Stimulated activated CD4-positive, alpha-beta T cell treated with anti-CD3 and anti-CD28 coated beads, Interleukin-1b, Interleukin-23, amount 100 ng/mL, for 24 hours (primary cell): Measurements from ENCODE around the gene GPR61.

ENCODE experiments used
- DNase-seq, 4 experiments: peaks; one replicate each; pipeline ENCODE4 v3.0.0-alpha.2; 2020; ENCODE audit warnings: low read depth in 4 of 4, low spot score in 1 of 4

Gene GPR61, protein sequence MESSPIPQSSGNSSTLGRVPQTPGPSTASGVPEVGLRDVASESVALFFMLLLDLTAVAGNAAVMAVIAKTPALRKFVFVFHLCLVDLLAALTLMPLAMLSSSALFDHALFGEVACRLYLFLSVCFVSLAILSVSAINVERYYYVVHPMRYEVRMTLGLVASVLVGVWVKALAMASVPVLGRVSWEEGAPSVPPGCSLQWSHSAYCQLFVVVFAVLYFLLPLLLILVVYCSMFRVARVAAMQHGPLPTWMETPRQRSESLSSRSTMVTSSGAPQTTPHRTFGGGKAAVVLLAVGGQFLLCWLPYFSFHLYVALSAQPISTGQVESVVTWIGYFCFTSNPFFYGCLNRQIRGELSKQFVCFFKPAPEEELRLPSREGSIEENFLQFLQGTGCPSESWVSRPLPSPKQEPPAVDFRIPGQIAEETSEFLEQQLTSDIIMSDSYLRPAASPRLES

DNA sequence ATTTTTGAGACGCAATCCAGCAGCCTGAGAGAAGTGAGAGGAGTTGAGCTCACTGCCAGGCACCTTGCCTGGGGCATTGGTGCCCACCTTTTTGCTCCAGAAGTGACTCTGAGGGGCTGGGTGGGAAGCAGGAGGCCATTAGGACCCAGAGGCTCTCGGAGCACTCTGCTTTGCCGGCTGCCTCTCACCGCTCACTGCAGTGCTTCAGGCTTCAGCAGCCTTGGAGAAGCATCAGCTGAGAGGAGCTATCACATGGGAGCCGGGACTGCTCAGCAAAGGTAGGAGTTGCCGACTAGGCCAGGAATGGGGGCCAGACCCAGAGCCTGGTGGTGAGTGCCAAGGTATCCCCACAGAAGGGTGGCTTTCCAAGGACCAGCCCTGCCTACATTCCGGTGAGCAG, at the start of gene GPR61:
Gene GPR61 (plus strand): TSS at position 197 of the 400 bp plus-strand sequence. CDS start 3,151 bp downstream, outside the sequence.
- DNase-seq, result no peak

GRCh38 chr1:109490029-109490933, 49.4 kb upstream of the GPR61 start:
- peak in 2 of 4 experiments; percentile 43 to 59 for DNase-seq

DNA sequence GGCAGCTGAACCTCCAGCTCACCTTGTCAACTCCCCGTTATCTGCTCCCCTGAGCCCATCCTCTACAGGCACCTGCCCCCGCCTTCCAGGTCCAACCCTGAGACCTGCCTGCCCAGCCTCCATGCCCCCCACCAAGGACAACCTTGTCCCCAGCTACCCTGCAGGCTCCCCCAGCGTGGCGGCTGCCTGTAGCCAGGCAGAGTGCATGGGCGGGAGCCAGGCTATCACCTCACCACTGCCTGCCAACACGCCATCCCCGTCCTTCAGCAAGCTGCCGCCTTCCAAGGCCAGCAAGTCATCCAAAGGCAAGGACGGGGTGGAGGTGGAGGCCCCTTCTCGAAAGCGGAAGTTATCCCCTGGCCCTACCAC, 48.8 kb upstream of the GPR61 start:
- no peak for DNase-seq

DNA sequence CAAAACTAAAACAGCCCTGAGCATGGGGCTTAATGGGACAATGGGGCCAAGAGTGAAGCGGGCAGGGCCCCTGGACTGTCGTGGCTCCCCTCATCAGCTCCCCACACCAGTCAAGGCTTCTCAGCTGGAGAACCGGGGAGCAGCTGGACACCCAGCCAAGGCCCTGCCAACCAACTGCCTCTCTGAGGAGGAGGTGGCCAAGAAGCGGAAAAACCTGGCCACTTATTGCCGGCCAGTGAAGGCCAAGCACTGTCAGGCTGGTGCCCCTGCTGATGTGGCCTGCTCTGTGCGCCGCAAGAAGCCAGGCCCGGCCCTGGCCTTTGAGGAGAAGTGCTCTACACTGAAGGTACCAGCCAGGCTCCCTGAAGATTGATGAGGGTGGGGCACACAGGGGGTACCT, 48.3 kb upstream of the GPR61 start:
- DNase-seq, result no peak

DNA sequence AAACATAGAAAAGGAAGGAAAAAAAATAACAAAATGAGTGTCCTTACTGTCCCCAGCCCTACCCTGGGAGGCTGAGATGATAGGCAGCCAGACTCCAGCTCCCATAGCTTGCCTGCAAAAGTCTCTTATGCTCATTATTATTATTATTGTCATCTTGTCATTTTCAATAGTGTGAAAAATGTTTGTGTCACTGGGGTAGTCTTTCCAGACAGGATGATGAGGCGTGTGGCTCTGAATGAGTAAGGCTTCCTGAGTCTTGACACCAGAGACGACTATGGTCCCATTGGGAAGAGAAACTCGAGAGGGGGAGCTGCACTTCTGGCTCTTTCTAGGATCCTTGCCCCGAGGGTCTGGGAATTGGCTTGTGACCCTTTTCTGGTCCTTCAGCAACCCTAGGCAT, 46.9 kb upstream of the GPR61 start:
- DNase-seq, result no peak

- DNase-seq, result no peak
Observed at GRCh38 chr1:109493227-109493626, 46.4 kb upstream of the GPR61 start.

DNA sequence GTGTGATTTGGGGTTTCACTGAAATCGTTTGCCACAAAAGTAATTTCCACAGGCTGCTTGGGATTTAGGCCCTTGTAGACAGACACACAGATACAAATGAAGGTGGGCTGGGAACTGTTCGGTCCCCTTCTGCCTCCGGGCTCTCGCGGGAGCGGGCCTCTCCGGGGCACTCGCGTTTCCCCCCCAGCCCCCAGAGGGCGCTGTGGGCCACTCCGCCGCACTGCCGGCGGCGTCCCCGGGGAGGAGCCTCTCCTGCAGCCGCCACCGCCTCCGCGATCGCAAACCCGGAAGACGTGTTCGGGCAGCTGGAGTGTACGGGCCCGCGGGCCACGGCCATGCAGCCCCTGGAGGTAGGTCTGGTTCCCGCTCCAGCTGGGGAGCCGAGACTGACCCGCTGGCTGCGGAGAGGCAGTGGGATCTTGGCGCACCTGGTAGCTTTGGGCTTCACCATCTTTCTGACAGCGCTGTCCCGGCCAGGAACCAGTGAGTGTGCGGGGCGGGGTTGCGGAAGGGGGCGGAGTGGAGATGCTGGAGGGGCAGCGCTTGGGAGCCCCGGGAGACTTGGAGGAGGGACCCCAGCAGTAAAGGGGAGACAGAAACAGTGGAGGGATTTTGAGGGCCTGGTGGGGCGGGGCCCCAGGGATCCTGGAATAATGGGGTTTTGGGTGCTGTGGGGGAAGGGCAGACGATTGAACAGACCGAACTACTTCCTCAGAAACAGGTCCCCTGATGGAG, 45.7 kb upstream of the GPR61 start, which contains the start of gene CYB561D1:
Gene CYB561D1 (plus strand): TSS at position 290 of the 735 bp plus-strand sequence. CDS start 46 bp downstream, at position 336.
- peak; percentile 78 to 85 (median 83) for DNase-seq

GRCh38 chr1:109495738-109496137, 43.9 kb upstream of the GPR61 start:
- no peak for DNase-seq

- no peak for DNase-seq
Observed at GRCh38 chr1:109497449-109498160, 42.1 kb upstream of the GPR61 start.

DNA sequence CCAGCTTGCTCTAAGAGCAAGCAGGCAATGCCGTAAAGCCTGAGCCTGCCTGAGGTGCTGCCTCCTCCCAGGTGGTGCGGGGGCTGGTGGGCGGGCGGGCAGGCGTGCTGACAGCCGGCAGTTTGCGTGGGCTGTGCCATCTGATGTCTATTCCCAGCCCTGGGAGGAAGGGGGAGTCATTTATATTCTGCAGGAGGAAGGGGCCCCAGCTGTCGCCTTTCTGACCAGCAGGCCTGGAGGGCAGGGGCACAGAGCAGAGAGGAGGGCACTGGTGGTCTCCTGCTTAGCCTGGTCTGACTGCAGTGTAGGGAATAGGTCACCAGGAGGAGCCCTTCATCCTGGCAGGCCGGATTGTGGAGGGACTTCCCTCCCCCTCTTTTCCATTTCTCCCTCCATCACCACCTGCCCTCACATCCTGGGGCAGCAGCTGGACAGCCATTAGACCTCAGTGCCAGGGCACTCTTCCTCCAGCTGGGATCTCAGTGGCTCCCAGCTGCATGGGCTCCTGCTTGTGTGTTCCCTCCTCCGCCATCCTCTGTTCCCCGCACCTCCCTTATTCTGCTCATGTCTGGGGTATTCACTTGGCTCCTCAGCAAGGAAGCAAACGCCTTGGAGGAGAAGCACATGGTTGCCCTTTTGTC, 41.4 kb upstream of the GPR61 start:
- DNase-seq, result no peak

GRCh38 chr1:109499081-109499480, 40.6 kb upstream of the GPR61 start:
- DNase-seq, result no peak

DNA sequence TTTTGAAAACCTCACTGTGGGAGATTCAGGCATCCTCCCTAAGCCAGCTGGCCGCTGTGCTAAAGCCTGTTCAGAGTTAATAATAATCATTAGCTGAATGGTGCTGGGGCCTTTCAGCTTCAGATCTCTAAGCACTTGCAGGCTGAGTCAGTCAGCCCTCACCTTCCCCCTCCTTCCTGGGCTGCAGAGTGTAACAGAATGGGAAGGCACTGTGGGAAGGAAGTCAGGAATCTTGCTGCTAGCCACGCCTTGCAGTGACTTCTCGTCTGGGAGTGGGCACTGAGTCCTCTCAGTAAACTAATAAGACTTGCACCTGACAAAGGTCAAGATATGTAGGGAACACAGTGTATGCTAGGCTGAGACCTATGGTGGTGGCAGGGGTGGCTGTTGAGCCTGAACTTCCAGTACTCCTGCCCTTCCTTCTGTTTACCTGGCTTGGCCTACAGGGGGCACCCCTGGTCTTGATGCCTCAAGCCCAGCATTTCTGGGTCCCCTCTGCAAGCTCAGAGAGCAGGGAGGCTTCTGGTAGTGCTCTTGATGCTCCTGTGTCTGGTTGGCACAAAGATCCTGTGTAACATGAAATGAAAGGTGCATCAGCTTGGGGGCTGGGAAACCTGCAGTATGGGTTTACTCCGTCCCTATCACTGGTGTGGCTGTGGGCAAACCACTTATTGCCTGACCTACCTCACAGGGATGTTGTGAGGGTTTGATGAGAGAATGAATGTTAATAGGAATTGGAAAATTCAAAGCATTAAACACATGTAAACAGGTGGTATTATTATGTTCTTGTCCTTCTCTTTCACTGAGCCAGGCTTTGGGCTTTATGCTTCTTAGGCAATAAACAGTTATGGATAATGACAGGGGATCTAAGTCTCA, 39.8 kb upstream of the GPR61 start:
- DNase-seq, result peak in 2 of 4 experiments; percentile 43 to 50

- DNase-seq, result no peak
Observed at GRCh38 chr1:109500941-109501381, 38.7 kb upstream of the GPR61 start.

DNA sequence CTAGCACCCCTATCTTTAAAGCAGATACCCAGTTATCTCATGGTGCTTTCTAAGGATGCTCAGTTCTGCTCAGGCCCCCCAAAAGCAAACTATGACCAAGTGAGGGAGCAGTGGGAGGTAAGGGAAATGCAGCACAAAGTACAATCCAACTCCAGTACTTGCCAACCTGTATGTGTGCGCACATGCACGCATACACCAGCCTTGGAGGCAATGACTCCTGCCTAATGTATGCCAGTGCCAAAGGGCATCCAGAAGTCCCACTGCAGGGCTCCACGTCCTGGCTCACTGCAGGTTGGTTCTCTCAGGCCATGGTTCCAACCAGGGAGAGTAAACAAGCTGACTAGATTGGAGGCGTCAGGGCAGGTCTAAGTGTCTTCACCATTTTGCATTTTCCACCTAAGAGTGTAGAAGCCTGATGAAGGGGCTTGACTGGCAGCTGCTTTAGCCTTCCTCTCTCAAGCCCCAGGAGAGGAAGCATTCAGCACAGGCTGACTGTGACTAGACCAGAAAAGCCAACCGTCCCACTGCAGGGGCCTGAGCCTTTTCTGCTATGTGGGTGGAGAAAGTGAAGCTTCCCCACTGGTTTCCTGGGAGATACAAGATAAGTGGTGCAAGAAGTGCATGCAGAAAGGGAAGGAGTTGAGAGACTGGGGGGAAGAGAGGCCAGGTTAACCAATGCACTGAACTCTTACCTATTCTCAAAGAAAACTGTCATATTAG, 37.9 kb upstream of the GPR61 start:
- no peak for DNase-seq

- no peak for DNase-seq
Observed at GRCh38 chr1:109502364-109502851, 37.3 kb upstream of the GPR61 start.

DNA sequence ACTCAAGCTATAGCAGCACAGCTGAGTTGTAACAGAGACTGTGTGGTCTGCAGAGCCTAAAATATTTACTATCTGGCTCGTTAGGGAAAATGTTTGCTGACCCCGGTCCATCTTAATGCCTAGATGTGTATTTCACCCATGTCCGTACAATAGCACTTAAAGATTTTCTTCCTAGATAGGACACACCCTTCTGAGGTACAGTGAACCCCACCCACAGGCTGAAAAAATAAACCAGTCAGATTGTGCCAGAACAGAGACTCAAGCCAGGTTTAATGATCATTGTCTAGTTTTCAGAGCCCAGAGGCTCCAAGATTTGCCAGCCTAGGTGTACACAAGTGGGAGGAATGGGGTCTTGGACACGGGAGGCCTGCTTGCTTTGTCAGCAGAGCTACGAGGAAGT, 35.7 kb upstream of the GPR61 start:
- no peak for DNase-seq

DNA sequence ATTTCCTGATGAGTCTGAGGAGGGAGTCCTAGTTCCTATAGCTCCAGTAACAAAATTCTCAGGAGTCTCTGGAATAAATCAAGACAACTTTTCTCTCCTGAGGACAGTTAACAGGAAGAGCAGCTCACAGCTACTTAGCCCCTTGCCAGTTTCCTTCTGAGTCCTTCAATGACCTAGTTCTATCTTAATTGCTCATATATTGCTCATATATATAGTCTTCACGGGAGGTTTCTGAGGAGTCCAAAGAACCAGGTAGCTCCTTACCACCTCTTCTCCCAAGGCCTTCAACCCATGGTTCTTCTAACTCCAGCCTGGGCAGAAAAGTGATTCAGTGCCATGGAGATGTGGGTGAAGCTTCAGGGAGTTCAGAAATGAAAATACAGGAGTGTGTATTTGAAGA, 34.7 kb upstream of the GPR61 start:
- no peak for DNase-seq
